Measurements from ENCODE around the gene SH3RF3.

GRCh38 chr2:109172556-109173105 lies 43.6 kb downstream of the SH3RF3 start:
- TF ChIP-seq POLR2A (IDR thresholded peaks at IDR 0.05) (no peak), CTCF (IDR thresholded peaks at IDR 0.05) (no peak), POLR2AphosphoS5 (IDR thresholded peaks at IDR 0.05) (no peak)

All from breast epithelium (tissue), 3 donors.